KMS-11 (cell line): Measurements from ENCODE around the gene C2.

Source experiments
- H2AFZ ChIP-seq: fragments of 200-600 bp; sonication (generic); 2 replicates; pipeline ENCODE4 v1.6.1; 2016; ENCODE audit warnings: antibody characterized with exemption, mixed run types, low read depth
- H3K27ac ChIP-seq: fragments of 200-600 bp; sonication (generic); 2 replicates; pipeline ENCODE4 v1.6.1; 2016; ENCODE audit warnings: mild to moderate bottlenecking, mixed run types
- H3K27me3 ChIP-seq: fragments of 200-600 bp; sonication (generic); 2 replicates; pipeline ENCODE4 v1.6.1; 2017; ENCODE audit warnings: mild to moderate bottlenecking, low read depth, mixed run types, moderate library complexity; ENCODE audit not compliant: insufficient read depth
- H3K36me3 ChIP-seq: fragments of 200-600 bp; sonication (generic); 2 replicates; pipeline ENCODE4 v1.6.1; 2017; ENCODE audit warnings: mild to moderate bottlenecking, mixed run types; ENCODE audit not compliant: insufficient read depth
- H3K4me1 ChIP-seq: fragments of 200-600 bp; sonication (generic); 2 replicates; pipeline ENCODE4 v1.6.1; 2016; ENCODE audit warnings: mild to moderate bottlenecking, low read depth, mixed run types; ENCODE audit not compliant: poor library complexity, severe bottlenecking
- H3K4me2 ChIP-seq: fragments of 200-600 bp; sonication (generic); 2 replicates; pipeline ENCODE4 v1.7.0; 2016; ENCODE audit warnings: mild to moderate bottlenecking, mixed run types
- H3K4me3 ChIP-seq: fragments of 200-600 bp; sonication (generic); IDR thresholded peaks from 2 replicates; pipeline ENCODE4 v1.6.1; 2017; ENCODE audit warnings: low read depth, low read length, mixed read lengths; ENCODE audit not compliant: insufficient read depth
- H3K79me2 ChIP-seq: fragments of 200-600 bp; sonication (generic); 2 replicates; pipeline ENCODE4 v1.6.1; 2016; ENCODE audit warnings: low read depth, mixed run types; ENCODE audit not compliant: insufficient read depth
- H3K9ac ChIP-seq: fragments of 200-600 bp; sonication (generic); 2 replicates; pipeline ENCODE4 v1.6.1; 2016; ENCODE audit warnings: mild to moderate bottlenecking, mixed run types
- H4K20me1 ChIP-seq: fragments of 200-600 bp; sonication (generic); 2 replicates; pipeline ENCODE4 v1.6.1; 2016; ENCODE audit warnings: mild to moderate bottlenecking, mixed run types; ENCODE audit not compliant: insufficient read depth
- TF ChIP-seq, protein P1 (sequence below): fragments of 200-600 bp; sonication (generic); conservative IDR thresholded peaks from 2 replicates; pipeline ENCODE4 v1.6.1; 2017; ENCODE audit warnings: low read depth, mild to moderate bottlenecking, antibody characterized with exemption, low read length, moderate library complexity, mixed read lengths

Gene C2

DNA sequence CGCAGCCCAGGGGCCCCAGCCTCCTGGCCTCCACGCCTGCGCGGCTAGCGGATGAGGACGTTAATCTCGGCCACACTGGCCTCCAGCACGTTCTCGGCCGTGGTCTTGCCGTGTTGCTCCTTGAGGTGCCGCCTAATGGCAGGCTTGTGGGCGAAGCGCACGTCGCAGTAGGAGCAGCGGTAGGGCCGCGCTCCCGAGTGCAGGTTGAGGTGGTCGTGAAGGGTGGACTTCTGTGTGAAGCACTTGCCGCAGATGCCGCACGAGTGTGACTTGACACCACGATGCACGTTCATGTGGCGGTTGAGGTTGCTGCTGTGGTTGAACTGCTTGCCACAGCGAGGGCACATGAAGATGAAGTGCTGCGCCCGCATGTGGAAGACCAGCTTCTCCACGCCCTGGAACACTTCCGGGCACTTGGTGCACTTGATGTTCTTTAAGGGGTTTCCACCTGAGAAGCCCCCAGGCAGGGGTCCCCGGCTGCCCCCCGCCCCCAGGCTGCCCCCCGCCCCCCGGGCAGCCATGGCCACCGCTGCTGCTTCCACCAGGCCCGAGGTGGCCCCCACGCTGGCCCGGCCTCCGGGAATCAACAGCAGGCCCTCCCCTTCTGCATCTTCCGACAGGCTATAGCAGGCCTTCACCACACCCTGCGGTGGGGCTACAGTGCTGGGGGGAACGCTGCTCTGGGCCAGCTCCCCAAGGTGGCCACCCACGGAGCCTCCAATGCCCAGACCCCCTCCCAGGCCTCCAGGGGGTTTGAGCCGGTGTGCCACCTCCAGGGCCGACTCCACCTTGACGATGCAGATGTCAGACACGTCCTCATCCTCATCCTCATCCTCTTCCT, 27.4 kb upstream of the C2 start:
- Histone ChIP-seq H3K9ac (no peak overlapping the region), H3K4me3 (no peak overlapping the region), H3K27ac (no peak overlapping the region), H3K4me1 (peaks cover 34% of the 10 kb centered on the region), H2AFZ (no peak overlapping the region), H3K36me3 (no peaks in the 10 kb centered on the region; the same call in 1 of the 2 replicates), H3K4me2 (no peak overlapping the region; the same call in 1 of the 2 replicates), H3K27me3 (no peaks in the 10 kb centered on the region; the same call in 1 of the 2 replicates), H3K79me2 (peaks cover 14% of the 10 kb centered on the region), H4K20me1 (no peaks in the 10 kb centered on the region)
- TF ChIP-seq, protein P1, sequence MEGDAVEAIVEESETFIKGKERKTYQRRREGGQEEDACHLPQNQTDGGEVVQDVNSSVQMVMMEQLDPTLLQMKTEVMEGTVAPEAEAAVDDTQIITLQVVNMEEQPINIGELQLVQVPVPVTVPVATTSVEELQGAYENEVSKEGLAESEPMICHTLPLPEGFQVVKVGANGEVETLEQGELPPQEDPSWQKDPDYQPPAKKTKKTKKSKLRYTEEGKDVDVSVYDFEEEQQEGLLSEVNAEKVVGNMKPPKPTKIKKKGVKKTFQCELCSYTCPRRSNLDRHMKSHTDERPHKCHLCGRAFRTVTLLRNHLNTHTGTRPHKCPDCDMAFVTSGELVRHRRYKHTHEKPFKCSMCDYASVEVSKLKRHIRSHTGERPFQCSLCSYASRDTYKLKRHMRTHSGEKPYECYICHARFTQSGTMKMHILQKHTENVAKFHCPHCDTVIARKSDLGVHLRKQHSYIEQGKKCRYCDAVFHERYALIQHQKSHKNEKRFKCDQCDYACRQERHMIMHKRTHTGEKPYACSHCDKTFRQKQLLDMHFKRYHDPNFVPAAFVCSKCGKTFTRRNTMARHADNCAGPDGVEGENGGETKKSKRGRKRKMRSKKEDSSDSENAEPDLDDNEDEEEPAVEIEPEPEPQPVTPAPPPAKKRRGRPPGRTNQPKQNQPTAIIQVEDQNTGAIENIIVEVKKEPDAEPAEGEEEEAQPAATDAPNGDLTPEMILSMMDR, result no peak

GRCh38 chr6:31900917-31901414, 26.6 kb upstream of the C2 start:
- Histone ChIP-seq H3K4me1 (peaks cover 25% of the 10 kb centered on the region), H4K20me1 (no peaks in the 10 kb centered on the region), H3K9ac (peak overlapping the region; percentile 61; the same call in 1 of the 2 replicates), H3K79me2 (peaks cover 14% of the 10 kb centered on the region), H3K36me3 (no peaks in the 10 kb centered on the region), H2AFZ (no peak overlapping the region), H3K27ac (0 out of 2 replicates have a peak overlapping the region, but pooled peaks have one; percentile 46), H3K4me2 (peak overlapping the region; percentile 60; the same call in 1 of the 2 replicates), H3K27me3 (no peaks in the 10 kb centered on the region; the same call in 1 of the 2 replicates), H3K4me3 (no peak overlapping the region)
- TF ChIP-seq, protein P1, result no peak

- TF ChIP-seq, protein P1, result no peak
- H3K36me3 ChIP-seq, result no peaks in the 10 kb centered on the region
- H3K27me3 ChIP-seq, result no peaks in the 10 kb centered on the region; the same call in 1 of the 2 replicates
- no peak overlapping the region for H3K4me3 ChIP-seq
- H3K4me2 ChIP-seq, result peak overlapping the region; percentile 92; the same call in 1 of the 2 replicates
- H3K9ac ChIP-seq, result peak overlapping the region; percentile 61; the same call in 1 of the 2 replicates
- peak overlapping the region; percentile 46; the same call in 1 of the 2 replicates for H3K27ac ChIP-seq
- H3K4me1 ChIP-seq, result peaks cover 20% of the 10 kb centered on the region
- H2AFZ ChIP-seq, result peak overlapping the region; percentile 66; the same call in 1 of the 2 replicates
- H4K20me1 ChIP-seq, result no peaks in the 10 kb centered on the region
- peaks cover 10% of the 10 kb centered on the region for H3K79me2 ChIP-seq
Observed at GRCh38 chr6:31901415-31901952, 26.0 kb upstream of the C2 start.

DNA sequence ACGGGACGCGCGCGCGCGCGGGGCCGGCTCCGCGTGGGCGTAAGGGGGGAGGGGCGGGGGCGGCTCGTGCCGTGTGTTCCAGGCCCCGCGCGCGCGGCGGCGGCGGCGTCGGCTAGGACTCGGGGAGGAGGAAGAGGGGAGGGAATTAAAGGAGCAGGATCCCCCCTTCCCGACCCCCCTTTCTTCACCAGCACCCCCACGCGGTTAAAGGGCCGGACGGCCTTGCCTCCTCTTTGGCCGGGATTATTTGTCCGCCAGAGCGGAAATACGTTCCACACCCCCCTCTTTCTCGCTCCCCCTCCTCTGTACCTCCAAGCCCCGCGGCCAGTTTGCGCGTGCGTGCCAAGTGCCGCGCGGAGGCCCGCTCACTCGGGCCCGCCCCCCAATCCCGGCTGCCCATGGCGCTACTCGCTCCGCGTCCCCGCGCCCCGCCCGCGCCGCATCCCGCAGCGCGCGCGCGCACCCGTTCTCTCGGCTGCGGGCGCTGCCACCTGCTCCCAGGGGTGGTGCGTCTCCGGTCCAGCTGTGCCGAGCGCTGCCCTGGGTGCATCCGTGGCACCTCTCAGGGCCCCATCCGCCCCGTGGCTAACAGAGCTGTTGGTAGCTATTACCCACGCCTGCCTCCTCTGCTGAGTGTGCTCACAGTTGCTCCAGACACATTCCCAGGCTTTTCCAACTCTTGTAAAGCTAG, 25.4 kb upstream of the C2 start, which contains the start of gene ZBTB12:
ZBTB12 (minus strand) TSS at position 134 of the 691 bp plus-strand sequence. CDS start 781 bp downstream, outside the sequence.
- no peak within 1 kb of the TSS for H3K4me3 ChIP-seq
- H3K9ac ChIP-seq, result peak within 1 kb of the TSS; percentile 61; the same call in 1 of the 2 replicates
- H3K27me3 ChIP-seq, result no peaks in the 10 kb centered on the region; the same call in 1 of the 2 replicates
- H3K36me3 ChIP-seq, result no peaks in the 10 kb centered on the region
- peak within 1 kb of the TSS; percentile 66 for H2AFZ ChIP-seq
- peak within 1 kb of the TSS; percentile 46; the same call in 1 of the 2 replicates for H3K27ac ChIP-seq
- no peaks in the 10 kb centered on the region for H4K20me1 ChIP-seq
- H3K4me1 ChIP-seq, result peaks cover 22% of the 10 kb centered on the region
- H3K79me2 ChIP-seq, result peaks cover 5% of the 10 kb centered on the region; the same call in 1 of the 2 replicates
- peak within 1 kb of the TSS; percentile 92 for H3K4me2 ChIP-seq
- TF ChIP-seq, protein P1, result no peak
